NK-92 (cell line): ENCODE measurements around the gene FADS2.

ENCODE experiments used
- DNase-seq: peaks from one replicate; lab custom pipeline; 2025; ENCODE audit not compliant: unreplicated experiment; lab: John Stamatoyannopoulos, UW

Gene FADS2

DNA sequence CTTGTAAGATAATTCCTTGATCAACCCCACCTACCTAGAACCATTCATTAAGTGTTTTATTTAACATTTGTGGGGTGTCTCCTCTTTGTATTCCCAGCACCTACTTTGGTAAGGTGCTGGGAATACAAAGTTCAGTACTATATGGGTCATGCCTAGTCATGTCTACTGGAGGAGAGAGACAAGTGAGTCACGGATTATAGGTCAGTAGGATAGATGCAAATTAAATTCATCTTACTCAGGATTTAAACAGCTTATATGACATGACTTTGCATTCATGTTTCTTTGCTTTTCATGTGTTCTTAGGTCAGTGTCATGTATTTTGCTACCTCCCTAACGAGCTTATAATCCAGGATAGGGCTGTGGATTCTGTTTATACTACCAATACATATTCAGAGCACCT is 7.9 kb upstream of the FADS2 start:
- DNase-seq: no peak

- DNase-seq: no peak
These were observed 1.1 kb upstream of the FADS2 start for GRCh38 chr11:61826930-61827570.

- DNase-seq: no peak
These were observed 204 bp downstream of the FADS2 start for GRCh38 chr11:61828379-61828628.

DNA sequence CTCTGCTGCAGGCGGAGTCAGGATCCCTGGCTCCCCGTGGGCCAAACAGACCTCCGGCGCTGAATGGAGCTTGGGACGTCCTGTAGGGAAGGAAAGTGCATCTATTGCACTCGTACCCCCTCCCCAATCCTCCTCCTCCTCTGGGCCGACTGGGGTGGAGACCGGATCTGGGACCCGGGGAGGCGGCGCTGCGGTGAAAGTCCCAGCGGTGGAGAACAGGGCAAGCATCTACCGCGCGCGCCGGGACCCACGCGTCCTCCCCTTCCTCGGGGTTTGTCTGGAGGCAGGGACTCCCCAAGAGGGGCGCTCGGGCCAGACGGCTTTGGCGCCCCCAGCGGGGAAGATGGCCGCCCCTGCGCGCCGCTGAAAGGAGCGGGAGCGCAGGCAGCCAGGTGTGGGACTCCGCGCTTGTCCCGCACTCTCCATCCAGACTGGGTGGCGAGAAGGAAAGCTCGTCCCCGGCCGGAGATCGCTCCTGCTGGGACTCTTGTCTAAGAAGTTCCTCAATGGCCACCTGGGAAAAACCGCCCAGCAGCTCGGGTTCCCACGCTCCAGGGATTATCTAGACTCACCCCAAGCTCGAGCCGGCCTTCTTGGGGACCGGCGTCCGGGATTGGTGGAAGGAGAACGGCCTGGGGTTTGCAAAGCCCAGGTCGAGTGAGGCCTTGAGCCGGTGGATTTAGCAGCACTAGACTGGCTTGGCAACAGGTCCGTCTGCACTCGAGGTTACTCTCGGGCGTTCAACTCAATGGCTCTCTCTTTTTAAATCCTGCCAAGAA is 718 bp downstream of the FADS2 start:
- no peak for DNase-seq

GRCh38 chr11:61829806-61830205 is 1.7 kb downstream of the FADS2 start:
- no peak for DNase-seq

DNA sequence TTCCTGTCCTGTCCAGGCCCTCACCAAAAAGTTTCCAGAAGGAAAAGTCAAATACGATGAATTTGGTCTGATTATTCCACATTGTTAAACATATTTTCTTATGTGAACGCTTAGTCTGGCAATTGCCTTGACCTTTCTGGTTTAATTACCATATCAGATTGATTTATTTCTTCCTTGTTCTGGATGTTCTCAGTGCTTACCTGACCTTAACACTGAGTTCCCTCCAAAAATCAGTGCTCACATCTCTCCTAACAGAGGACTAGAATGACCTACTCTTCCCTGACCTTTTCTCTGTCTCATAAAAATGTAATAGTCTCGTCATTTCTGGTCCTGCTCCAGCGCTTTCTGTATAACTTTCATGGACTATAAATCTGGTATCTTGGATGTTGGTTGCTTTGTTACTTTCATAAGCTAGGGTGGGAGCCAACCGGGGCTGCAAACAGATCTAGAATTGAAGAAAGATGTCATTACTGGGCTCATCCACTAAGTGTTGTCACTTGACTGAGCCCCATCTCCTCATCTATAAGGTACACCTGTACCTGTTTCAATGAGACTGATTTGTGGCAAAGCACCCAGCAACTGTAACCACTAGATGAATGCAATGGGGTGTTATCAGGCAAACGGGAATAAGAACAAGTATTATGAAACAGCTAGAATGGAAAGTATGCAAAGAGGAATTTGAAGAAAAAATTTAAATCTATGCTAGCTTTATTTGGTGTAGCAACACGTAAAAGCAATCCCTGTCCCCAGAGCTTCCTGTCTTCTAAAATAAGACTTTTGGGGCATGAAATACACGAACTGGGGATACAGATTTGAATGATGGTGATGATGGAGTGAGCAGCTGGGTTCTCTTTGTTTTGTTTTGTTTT is 2.4 kb downstream of the FADS2 start:
- DNase-seq: no peak

GRCh38 chr11:61832207-61832606 is 4.1 kb downstream of the FADS2 start:
- no peak for DNase-seq

DNA sequence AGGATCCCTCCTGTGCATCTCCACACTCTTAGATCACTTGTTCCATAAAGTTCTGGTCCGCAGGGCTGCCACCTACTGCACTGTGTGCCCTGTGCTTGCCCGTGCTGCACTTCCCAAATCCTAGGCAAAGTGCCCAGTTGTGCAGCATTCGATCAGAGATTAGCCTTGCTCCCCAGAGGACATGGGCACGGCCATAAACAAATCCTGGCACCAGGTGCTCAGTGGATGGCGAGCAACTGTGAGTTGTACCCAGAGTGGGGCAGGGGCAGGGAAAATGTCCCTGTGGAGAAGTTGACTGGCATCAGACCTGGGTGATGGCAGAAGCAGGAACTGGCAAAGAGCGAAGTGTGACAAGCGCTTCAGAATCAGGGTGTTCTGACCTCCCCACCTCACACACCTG is 4.7 kb downstream of the FADS2 start:
- no peak for DNase-seq

GRCh38 chr11:61833471-61833870 is 5.4 kb downstream of the FADS2 start:
- no peak for DNase-seq

GRCh38 chr11:61833926-61834277 is 5.8 kb downstream of the FADS2 start:
- no peak for DNase-seq

DNA sequence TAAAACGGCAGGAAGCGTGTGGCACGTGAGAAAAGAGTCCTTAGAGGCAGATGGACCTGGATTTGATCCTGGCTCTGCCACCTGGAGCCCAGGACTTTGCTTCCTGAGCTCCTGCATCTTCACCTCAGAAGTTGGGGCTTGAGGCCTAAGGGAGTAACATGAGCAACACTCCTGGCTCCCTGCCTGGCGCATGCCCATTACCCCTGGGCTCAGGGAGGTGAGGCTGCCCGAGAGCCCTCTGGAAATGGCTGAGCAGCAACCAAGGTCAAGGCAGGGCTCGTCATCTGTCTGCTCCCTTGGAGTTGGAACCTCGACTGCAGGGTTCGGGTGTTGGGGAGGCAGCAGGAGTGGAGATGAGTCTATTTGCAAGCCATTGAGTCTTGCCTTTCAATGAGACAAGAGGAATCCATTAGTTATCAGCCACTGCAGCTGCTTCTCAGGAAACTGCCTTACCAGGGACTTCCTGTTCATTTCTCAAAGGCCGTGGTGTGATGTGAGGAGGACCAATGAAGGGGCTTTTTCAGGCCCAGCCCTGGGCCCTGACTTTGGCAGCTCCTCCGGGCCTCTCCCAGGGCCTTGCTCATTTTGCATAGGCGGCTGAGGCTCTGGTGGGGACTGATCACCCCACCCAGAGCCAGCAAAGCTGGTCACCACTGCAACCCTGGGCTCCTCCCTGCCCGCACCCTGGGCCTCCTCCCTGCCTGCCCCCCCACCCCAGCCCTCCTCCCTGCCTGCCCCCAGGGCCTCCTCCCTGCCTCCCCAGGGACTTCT is 6.4 kb downstream of the FADS2 start:
- DNase-seq: no peak

GRCh38 chr11:61836193-61836592 is 8.1 kb downstream of the FADS2 start:
- no peak for DNase-seq

DNA sequence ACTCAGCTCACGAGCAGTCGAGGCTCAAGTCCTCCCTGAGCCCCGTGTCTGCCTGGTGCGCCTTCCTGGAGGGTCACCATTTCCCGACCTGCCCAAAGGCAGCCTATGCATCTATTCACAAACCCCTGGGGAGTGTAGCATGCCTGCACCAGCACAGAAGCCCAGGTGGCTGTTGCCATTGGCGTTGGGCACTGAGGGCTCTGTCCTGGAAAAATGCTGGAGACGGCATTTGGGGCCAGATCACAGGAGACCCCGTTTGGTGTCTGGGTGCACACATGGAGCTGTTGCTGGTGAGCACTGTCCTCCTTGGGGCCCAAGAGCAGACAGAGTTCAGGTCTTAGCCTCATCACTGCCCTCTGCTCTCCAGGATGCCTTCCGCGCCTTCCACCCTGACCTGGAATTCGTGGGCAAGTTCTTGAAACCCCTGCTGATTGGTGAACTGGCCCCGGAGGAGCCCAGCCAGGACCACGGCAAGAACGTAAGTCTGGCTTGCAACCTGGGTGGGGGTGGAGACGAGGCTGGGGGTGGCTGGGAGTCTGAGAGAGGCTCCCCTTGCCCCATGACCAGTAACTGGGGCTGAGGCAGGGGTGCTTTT is 9.4 kb downstream of the FADS2 start:
- DNase-seq: no peak

DNA sequence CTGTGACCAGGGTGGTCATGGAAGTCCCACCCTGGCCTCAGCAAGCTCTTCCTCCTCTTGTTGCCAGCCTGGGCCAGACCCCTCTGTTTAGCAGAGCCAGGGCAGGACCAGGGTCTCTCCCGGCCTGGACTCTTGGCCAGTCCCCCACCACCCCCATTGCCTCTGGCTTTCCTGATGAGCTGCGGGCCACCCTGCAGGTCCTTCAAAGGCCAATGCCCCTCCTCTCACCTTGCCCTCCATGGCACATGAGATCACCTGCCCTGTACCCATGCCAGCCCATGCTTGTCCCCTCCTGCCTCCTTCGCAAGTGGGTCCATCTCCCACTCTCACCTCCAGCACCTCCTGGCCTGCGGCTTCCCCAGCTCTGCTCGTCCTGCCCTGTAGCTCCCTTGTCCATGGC is 10.4 kb downstream of the FADS2 start:
- DNase-seq: no peak

DNA sequence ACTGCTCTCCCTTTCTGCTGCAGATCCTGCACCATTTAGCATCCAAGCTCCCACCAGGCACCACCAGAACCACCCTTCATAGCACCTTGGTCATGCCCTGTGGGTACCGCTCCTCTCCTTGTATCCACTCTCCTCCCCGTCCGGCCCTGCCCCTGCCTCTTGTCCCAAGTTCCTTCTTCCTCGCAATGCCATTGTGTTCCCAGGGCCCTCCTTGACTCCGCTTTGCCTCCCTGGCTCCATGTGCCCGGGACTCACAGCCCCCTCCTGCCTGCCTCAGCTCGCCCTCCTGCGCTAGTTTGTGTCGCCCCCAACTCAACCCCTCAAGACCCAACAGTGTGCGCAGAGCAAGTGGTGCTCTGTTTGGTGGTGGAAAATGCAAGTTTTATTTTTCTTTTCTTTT is 10.8 kb downstream of the FADS2 start:
- no peak for DNase-seq

- no peak for DNase-seq
These were observed 11.6 kb downstream of the FADS2 start for GRCh38 chr11:61839742-61840141.

GRCh38 chr11:61840371-61840770 is 12.3 kb downstream of the FADS2 start:
- DNase-seq: no peak

DNA sequence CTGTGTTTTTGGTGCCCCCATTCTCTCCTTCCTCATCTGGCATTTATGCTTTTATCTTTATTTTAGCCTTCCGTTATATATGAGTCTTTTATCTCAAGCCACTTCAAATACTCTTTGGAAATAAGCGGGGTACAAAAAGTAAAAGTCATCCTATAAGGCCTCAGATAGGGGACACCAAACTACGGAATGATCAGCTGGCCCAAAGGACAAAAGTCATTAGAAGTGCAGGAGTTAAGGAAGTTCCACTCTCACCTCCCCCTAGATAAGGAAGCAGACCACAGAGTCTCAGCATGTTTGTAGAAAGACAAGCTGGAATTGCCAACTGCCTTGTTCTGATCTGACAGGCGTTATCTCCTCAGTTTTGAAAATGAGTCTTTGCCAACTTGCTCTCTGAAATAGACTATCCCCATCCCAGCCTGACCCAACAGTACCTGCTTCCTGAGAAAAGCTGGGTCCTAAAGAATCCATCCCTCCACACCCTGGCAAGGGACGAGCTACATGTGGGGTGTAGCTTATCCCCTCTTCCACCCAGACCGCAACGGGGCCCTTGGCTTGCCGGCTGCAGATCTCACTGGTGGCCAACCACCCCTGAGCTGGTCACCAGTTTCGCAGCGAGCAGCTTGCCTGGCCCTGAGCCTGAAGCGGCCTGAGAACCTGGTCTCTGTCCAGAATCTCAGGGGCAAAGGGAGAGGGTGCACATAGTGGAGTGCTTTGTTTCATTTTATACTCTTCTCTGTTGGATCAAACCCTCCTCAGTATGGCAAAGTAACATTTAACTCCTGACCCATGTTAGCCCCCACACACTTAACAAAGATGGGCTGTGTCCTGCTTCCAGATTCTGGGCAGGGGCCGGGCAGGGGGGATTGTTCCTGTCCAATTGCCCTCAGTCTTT is 13.8 kb downstream of the FADS2 start:
- DNase-seq: no peak

DNA sequence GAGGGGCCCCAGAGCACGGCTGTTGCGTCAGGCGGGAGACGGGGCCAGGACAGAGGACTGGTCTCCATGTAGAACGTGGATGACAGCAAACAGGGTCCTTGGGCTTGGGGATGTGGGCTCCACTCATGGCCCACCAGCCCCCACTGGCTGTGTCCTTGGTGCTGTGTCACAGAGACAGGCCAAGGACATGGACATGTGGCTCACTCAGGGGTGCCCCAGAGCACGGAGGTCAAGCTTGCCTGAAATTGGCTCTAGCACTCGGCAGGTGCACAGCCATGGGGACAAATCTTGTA is 14.4 kb downstream of the FADS2 start:
- DNase-seq: no peak

DNA sequence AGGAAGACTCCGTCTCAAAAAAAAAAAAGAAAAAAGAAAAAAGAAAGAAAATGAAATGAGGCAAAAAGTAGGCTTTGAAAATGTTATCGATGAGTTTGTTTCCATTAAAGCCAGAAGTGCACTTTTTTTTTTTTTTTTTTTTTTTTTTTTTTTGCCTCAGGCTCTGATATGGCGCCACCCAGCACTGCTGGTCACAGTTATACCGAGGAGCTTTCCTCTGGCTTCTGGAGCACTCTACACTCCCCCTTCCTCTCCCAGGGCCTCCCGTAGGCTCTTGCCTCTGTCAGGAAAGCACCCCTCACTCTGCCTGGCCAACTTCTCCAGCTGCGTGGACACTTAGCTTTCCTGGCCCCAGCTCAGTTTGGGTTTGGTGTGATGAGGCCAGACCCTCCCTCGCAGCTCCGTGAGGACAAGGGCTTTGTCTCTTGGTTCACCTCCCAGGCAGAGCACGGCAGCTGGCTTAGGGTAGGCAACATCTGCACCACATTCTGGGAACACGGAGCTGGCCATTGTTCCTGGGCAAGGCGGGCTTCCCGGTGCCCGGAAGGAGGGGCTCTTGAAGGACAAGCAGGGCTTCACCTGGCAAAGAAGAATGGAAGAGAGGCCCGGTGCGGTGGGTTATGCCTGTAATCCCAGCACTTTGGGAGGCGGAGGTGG is 16.9 kb downstream of the FADS2 start:
- DNase-seq: no peak
